PFSK-1 (cell line): ENCODE data around the gene KLHL26.

ENCODE experiments used
- FOXP2 ChIP-seq: optimal IDR thresholded peaks from 2 replicates; pipeline ENCODE3; 2011; ENCODE audit warnings: borderline replicate concordance, control low read depth, inconsistent platforms; ENCODE audit not compliant: insufficient read depth; ENCODE audit errors: extremely low read length, extremely low read depth
- POLR2AphosphoS5 ChIP-seq: IDR thresholded peaks from 2 replicates; pipeline ENCODE4 v1.6.1; 2012; ENCODE audit warnings: low read depth, mild to moderate bottlenecking, control low read depth, low read length, moderate library complexity
- REST ChIP-seq, 2 experiments: IDR thresholded peaks; 2 replicates each; pipeline versions ENCODE4 v1.6.1 to v1.8.0; 2011 to 2012; ENCODE audit warnings: low read depth in 2 of 2, low read length in 2 of 2, control low read depth in 1 of 2, inconsistent platforms in 1 of 2, mild to moderate bottlenecking in 1 of 2, moderate library complexity in 1 of 2; ENCODE audit not compliant: insufficient read depth in 1 of 2
- SIN3A ChIP-seq: IDR thresholded peaks from 2 replicates; pipeline ENCODE4 v1.6.1; 2012; ENCODE audit warnings: mild to moderate bottlenecking, low read length, moderate library complexity, borderline replicate concordance; ENCODE audit not compliant: insufficient read depth
- TAF1 ChIP-seq: IDR thresholded peaks from 2 replicates; pipeline ENCODE4 v1.6.1; 2012; ENCODE audit warnings: low read length, control low read depth, borderline replicate concordance; ENCODE audit not compliant: insufficient read depth

KLHL26 gene

GRCh38 chr19:18696023-18696422, 59.2 kb downstream of the KLHL26 start:
- TF ChIP-seq SIN3A (no peak), FOXP2 (no peak), POLR2AphosphoS5 (no peak), REST (IDR thresholded peaks at IDR 0.05; ENCODE audit: insufficient read depth in 1 of 2, low read depth in 2 of 2, low read length in 2 of 2) (no peak), TAF1 (no peak)

GRCh38 chr19:18697680-18698079, 60.9 kb downstream of the KLHL26 start:
- TF ChIP-seq FOXP2 (no peak), SIN3A (no peak), REST (IDR thresholded peaks at IDR 0.05; ENCODE audit: insufficient read depth in 1 of 2, low read depth in 2 of 2, low read length in 2 of 2) (no peak), POLR2AphosphoS5 (no peak), TAF1 (no peak)

- no peak for TF ChIP-seq FOXP2
- no peak for TF ChIP-seq POLR2AphosphoS5
Measured at GRCh38 chr19:18698321-18699167, 61.7 kb downstream of the KLHL26 start.

- TF ChIP-seq SIN3A: no peak
- no peak for TF ChIP-seq REST (IDR thresholded peaks at IDR 0.05; ENCODE audit: insufficient read depth in 1 of 2, low read depth in 2 of 2, low read length in 2 of 2)
- no peak for TF ChIP-seq TAF1
- no peak for TF ChIP-seq POLR2AphosphoS5
- TF ChIP-seq FOXP2: no peak
Measured at GRCh38 chr19:18699403-18700054, 62.7 kb downstream of the KLHL26 start.

GRCh38 chr19:18700501-18701249, 63.8 kb downstream of the KLHL26 start:
- TF ChIP-seq TAF1 (no peak), POLR2AphosphoS5 (no peak), REST (IDR thresholded peaks at IDR 0.05; ENCODE audit: insufficient read depth in 1 of 2, low read depth in 2 of 2, low read length in 2 of 2) (no peak), FOXP2 (no peak), SIN3A (no peak)
